ENCODE data around the gene PCDHGA6.

Gene PCDHGA6

GRCh38 chr5:141422742-141423291, 49.1 kb downstream of the PCDHGA6 start:
- FAIRE-seq = no peak

- no peak for FAIRE-seq
These were observed 54.2 kb downstream of the PCDHGA6 start for GRCh38 chr5:141427783-141428426.
